ENCODE data around the gene PHKG1. TPM values are rescaled to one million over a fixed set of nuclear protein-coding genes. Genes with fewer than 3 reads are reported as not detected.
A peak's percentile ranks its signal among the peaks of the same experiment; 100 is the strongest.

PHKG1 gene
- total and polyA plus RNA-seq, 2 of the 4 experiments (the other 2 are of a cell fraction) = 0.62 to 0.72 TPM

DNA sequence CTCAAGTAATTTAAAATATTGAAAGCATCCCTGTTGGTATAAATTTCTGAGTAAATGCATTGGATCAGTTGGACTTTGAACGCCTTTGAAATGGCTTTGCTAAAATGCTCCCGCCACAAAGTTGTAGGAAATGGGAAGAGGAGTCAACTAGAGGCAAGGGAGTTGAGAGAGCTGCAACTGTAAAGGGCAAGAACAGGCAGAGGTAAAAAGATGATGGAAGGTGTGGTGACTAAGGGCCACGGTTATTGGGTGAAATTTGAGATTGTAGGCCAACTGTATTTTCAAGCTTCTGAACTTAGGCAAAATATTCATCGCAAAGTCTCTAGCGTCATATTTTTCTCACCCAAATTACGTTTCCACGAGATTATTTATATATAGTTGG lies 29.3 kb downstream of the PHKG1 start (continued):
- TF ChIP-seq FOS (IDR thresholded peaks at IDR 0.05; ENCODE audit: low read depth, low read length) (no peak), POLR2A (IDR thresholded peaks at IDR 0.05; ENCODE audit: low read depth, low read length) (no peak), RAD21 (IDR thresholded peaks at IDR 0.05; ENCODE audit: low read length) (no peak), MXI1 (IDR thresholded peaks at IDR 0.05; ENCODE audit: borderline replicate concordance, low read depth, low read length) (no peak), RFX5 (IDR thresholded peaks at IDR 0.05; ENCODE audit: low read depth, low read length) (no peak), RCOR1 (IDR thresholded peaks at IDR 0.05; ENCODE audit: insufficient replicate concordance, low read length) (no peak)

DNA sequence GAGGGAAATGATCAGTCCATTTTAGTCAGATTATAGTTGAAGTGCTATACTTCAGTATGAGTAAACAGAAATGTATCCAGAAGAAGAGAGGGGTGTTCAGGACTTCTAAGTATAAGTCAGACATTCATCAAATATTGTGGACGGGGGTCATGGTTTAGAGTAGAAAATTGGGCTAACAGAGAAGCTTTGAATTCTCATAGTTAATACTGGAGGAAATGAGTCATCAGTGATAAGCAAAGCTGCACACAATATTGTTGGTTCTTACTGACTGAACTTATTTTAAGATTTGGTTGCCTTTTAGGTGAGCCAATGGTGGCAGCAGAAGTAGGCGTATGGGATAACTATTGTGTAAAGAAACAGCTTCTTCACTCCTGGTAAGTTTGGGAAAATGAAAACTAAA lies 30.4 kb downstream of the PHKG1 start:
- in situ Hi-C loops (cut with MboI; ENCODE audit: low sequenced_read_pairs) (no loop called here), intact Hi-C loops (cut with micrococcal nuclease) (loop anchor here (1.0 to 5.0 kb wide), 3 partner anchors 11 to 35 kb away; partner anchors contain the start of genes CCT6A and PSPH), dilution Hi-C loops (cut with HindIII; ENCODE audit: low sequenced_read_pairs, unreplicated experiment) (no loop called here)
- H4K20me1 ChIP-seq (ENCODE audit: insufficient read depth, low read length) = peaks cover 17% of the 10 kb centered on the region; the same call in 1 of the 2 replicates
- H3K18ac ChIP-seq (ENCODE audit: low read depth, low read length) = peak overlapping the region; percentile 59; the same call in 1 of the 2 replicates
- peaks cover 24% of the 10 kb centered on the region for H3K36me3 ChIP-seq (ENCODE audit: control insufficient read depth, insufficient read depth, low read length)
- peaks cover 9% of the 10 kb centered on the region for H3K4me1 ChIP-seq (ENCODE audit: control insufficient read depth, insufficient read depth, low read length)
- 0 out of 2 replicates have a peak overlapping the region, but pooled peaks have one; percentile 34 for H3K14ac ChIP-seq (replicated peaks; ENCODE audit: low read depth, low read length)
- no peak overlapping the region for H4K91ac ChIP-seq (ENCODE audit: insufficient read depth, low read depth, low read length)
- ChIA-PET CTCF (no interaction called here), POLR2A (ENCODE audit: unreplicated experiment) (interaction anchor here (1.1 kb wide), 1 partner anchor 11 kb away, joined by 6 read pairs; the partner anchor contains the start of genes CCT6A and PSPH)
- H3K9ac ChIP-seq (ENCODE audit: low read depth, low read length) = no peak overlapping the region
- no peak overlapping the region for H3K4me3 ChIP-seq (ENCODE audit: insufficient read depth, low read depth, low read length)
- no peaks in the 10 kb centered on the region for H3K27me3 ChIP-seq (ENCODE audit: control insufficient read depth, insufficient read depth, low read length)
- peak overlapping the region in 1 of 2 experiments; percentile 68; a peak in 1 of 4 replicates for H4K8ac ChIP-seq (ENCODE audit: low read depth in 2 of 2, low read length in 2 of 2)
- peak; percentile 40 for ATAC-seq (ENCODE audit: low read depth)
- no TSS peak for BruUV-seq (replicated peaks)
- H4K5ac ChIP-seq (ENCODE audit: low read depth, low read length) = no peak overlapping the region
- peak overlapping the region; percentile 82; the same call in 1 of the 2 replicates for H3K23ac ChIP-seq (ENCODE audit: low read depth, low read length)
- H3K79me1 ChIP-seq (ENCODE audit: low read depth in 1 of 2, low read length in 2 of 2) = peaks cover 16 to 34% of the 10 kb centered on the region in 2 experiments
- no peak for TF ChIP-seq NFE2L2 (IDR thresholded peaks at IDR 0.05; ENCODE audit: low read depth, low read length)
- TF ChIP-seq FOS (IDR thresholded peaks at IDR 0.05; ENCODE audit: low read depth, low read length) = peak; percentile 87
- TF ChIP-seq CEBPB (IDR thresholded peaks at IDR 0.05; ENCODE audit: low read depth, low read length) = peak; percentile 46; the same call in 1 of the 2 replicates
- peak; percentile 27; the same call in 1 of the 2 replicates for TF ChIP-seq BHLHE40 (IDR thresholded peaks at IDR 0.05; ENCODE audit: low read depth, low read length)
- peak; percentile 89 for DNase-seq
- no peak overlapping the region; the same call in 1 of the 2 replicates for H3K4ac ChIP-seq (ENCODE audit: low read depth, low read length)
- no CpG with 5 or more reads among the region's 2 CpGs for WGBS, 2 experiments (ENCODE audit: extremely low coverage in 2 of 2, insufficient read length in 1 of 2)
- no peak overlapping the region for H3K27ac ChIP-seq (ENCODE audit: insufficient read depth, low read length)
- H2BK15ac ChIP-seq (ENCODE audit: low read depth, low read length) = no peak overlapping the region
- no peak overlapping the region for H3K56ac ChIP-seq (ENCODE audit: extremely low read depth, insufficient read depth, low read length)
- no peak overlapping the region for H2AFZ ChIP-seq (replicated peaks; ENCODE audit: low read length, poor library complexity)
- peak overlapping the region; percentile 92 for H2BK5ac ChIP-seq (ENCODE audit: low read depth, low read length, poor library complexity, severe bottlenecking)
- H3K4me2 ChIP-seq (ENCODE audit: low read depth, low read length) = peak overlapping the region; percentile 63; the same call in 1 of the 2 replicates
- no peaks in the 10 kb centered on the region for H3K9me3 ChIP-seq (ENCODE audit: control insufficient read depth, insufficient read depth, low read length)
- H3K9me1 ChIP-seq (ENCODE audit: insufficient read depth, low read length) = no peaks in the 10 kb centered on the region
- H2BK120ac ChIP-seq (ENCODE audit: low read depth, low read length) = no peak overlapping the region
- no peak overlapping the region for H2AK9ac ChIP-seq (replicated peaks; ENCODE audit: low read depth, low read length, poor library complexity)
- H2AK5ac ChIP-seq (ENCODE audit: low read depth, low read length) = no peak overlapping the region
- H2BK20ac ChIP-seq (ENCODE audit: low read depth, low read length) = peak overlapping the region; percentile 37; the same call in 1 of the 2 replicates
